ENCODE results near the gene SDK1. TPM values are rescaled to one million over a fixed set of nuclear protein-coding genes. Genes with fewer than 3 reads are reported as not detected.
A peak's percentile ranks its signal among the peaks of the same experiment; 100 is the strongest.

The SDK1 gene
- total RNA-seq, 2 experiments from 2014 or later = 0.19 to 0.36 TPM

GRCh38 chr7:3301831-3302618 lies 973 bp downstream of the SDK1 start:
- ChIA-PET POLR2A (no interaction called here), CTCF (ENCODE audit: unreplicated experiment) (no interaction called here)
- Histone ChIP-seq H3K79me2 (ENCODE audit: insufficient read depth, low read depth, low read length) (no peaks in the 10 kb centered on the region), H4K20me1 (ENCODE audit: insufficient read depth, low read length) (no peaks in the 10 kb centered on the region), H3K4me1 (ENCODE audit: insufficient read depth, low read length, poor library complexity, severe bottlenecking) (peaks cover 5% of the 10 kb centered on the region), H3K27ac (ENCODE audit: low read depth, low read length, poor library complexity, severe bottlenecking) (no peak overlapping the region), H3K9me2 (ENCODE audit: insufficient read depth, low read length) (no peaks in the 10 kb centered on the region), H3K4me2 (ENCODE audit: low read length) (peak overlapping the region; percentile 58; the same call in 1 of the 2 replicates), H3K36me3 (ENCODE audit: insufficient read depth, low read length) (no peaks in the 10 kb centered on the region), H3K9me3 (ENCODE audit: low read length) (no peaks in the 10 kb centered on the region), H2AFZ (ENCODE audit: low read length) (no peak overlapping the region), H3K4me3 (ENCODE audit: low read depth, low read length, poor library complexity, severe bottlenecking) (no peak overlapping the region)
- BruUV-seq (replicated peaks) = no TSS peak
- no peak for DNase-seq (ENCODE audit: low spot score)
- intact Hi-C loops (cut with micrococcal nuclease; ENCODE audit: unreplicated experiment) = loop anchor here (10.0 kb wide), 1 partner anchor 437 kb away; no protein-coding TSS in a partner anchor
- TF ChIP-seq EZH2phosphoT487 (IDR thresholded peaks at IDR 0.05; ENCODE audit: borderline replicate concordance, low read depth, low read length) (peak; percentile 56; the same call in 1 of the 2 replicates), CTCF (conservative IDR thresholded peaks at IDR 0.05; ENCODE audit: low read length) (no peak)

- no peak for TF ChIP-seq CTCF (conservative IDR thresholded peaks at IDR 0.05; ENCODE audit: low read length)
- no peak for TF ChIP-seq EZH2phosphoT487 (IDR thresholded peaks at IDR 0.05; ENCODE audit: borderline replicate concordance, low read depth, low read length)
- intact Hi-C loops (cut with micrococcal nuclease; ENCODE audit: unreplicated experiment) = loop anchor here (10.0 kb wide), 1 partner anchor 438 kb away; no protein-coding TSS in a partner anchor
- Histone ChIP-seq H4K20me1 (ENCODE audit: insufficient read depth, low read length) (no peaks in the 10 kb centered on the region), H3K27ac (ENCODE audit: low read depth, low read length, poor library complexity, severe bottlenecking) (no peak overlapping the region), H3K36me3 (ENCODE audit: insufficient read depth, low read length) (no peaks in the 10 kb centered on the region), H3K9me2 (ENCODE audit: insufficient read depth, low read length) (no peaks in the 10 kb centered on the region), H3K4me3 (ENCODE audit: low read depth, low read length, poor library complexity, severe bottlenecking) (no peak overlapping the region), H3K4me1 (ENCODE audit: insufficient read depth, low read length, poor library complexity, severe bottlenecking) (peaks cover 5% of the 10 kb centered on the region), H3K79me2 (ENCODE audit: insufficient read depth, low read depth, low read length) (no peaks in the 10 kb centered on the region), H3K4me2 (ENCODE audit: low read length) (peak overlapping the region; percentile 58; the same call in 1 of the 2 replicates), H2AFZ (ENCODE audit: low read length) (no peak overlapping the region), H3K9me3 (ENCODE audit: low read length) (no peaks in the 10 kb centered on the region)
- ChIA-PET CTCF (ENCODE audit: unreplicated experiment) (no interaction called here), POLR2A (no interaction called here)
- BruUV-seq (replicated peaks) = no TSS peak
- DNase-seq (ENCODE audit: low spot score) = no peak
Measured at GRCh38 chr7:3302681-3303320, 1.7 kb downstream of the SDK1 start.

Data from OCI-LY7 (cell line).